ENCODE results near the gene INAFM2. TPM values are rescaled to one million over a fixed set of nuclear protein-coding genes. Genes with fewer than 3 reads are reported as not detected.

INAFM2 gene
- polyA plus RNA-seq, 3 donors = 3.7 to 9.1 (median 7.4) TPM

- WGBS, 3 donors = 89 to 100% (median 98%) methylated on average over 1 of the region's 1 CpG
Measured at GRCh38 chr15:40320409-40320808, 3.1 kb upstream of the INAFM2 start.

DNA sequence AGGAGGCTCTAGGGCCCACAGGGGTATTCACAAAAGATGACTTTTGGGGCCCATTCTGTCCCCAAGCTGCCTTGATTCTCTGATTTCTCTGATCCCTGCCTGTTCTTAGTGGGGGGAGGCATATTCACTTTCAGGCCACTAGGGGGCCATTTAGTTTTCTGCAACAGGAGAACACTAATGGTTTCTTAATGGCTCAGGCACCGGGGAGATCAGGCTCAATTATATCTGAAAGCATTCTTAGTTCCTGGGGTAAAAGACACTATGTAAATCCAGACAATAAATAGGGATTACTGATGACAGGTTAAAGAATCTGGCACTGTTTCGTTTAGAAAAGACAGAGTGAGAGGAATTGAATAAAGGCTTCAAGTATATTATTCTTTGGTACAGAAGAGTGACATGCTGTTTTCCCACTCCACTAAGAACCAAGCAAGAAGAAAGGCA is 2.5 kb upstream of the INAFM2 start:
- WGBS, 3 donors = 0 to 6% (median 2%) methylated on average over 2 of the region's 2 CpGs
- no peak overlapping the region for H3K27ac ChIP-seq (ENCODE audit: low read depth, low read length)

More at GRCh38 chr15:40320409-40320808, 3.1 kb upstream of the INAFM2 start:
- H3K27ac ChIP-seq (ENCODE audit: low read depth, low read length) = no peak overlapping the region

DNA sequence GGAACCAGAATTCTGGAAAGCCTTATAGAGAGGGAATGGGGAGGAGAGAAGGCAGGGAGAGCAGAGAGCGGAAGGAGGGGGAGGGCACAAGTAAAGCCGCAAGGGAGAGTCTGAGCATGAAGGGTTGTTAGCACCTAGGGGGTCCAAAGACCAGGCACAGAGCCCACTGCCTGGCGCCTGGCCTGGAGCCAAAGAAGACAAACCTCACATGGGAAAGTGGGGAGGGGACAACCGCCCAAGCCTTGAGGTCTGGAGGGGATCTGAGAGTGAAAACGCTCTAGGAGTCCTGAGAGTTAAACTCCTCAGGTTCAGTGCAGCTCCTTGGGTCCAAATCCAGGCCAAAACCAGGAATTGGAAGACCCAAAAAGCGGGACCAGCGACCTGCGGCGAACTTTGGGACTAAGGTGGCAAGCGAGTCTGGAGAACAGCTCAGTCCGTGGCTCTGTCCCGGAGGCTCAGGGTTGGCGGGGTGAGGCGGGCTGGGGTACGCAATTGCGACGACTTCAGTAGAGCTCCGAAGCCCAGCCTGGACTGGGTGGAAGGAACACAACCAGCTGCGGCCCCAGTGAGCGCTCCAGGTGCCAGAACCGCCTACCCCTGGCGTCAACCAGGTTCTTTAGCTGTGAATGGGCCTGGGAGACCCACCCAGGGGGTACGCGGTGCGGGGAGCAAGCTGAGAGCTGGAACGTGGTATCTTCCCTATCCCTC is 807 bp upstream of the INAFM2 start:
- H3K27ac ChIP-seq (ENCODE audit: low read depth, low read length) = no peak overlapping the region
- 46 to 59% (median 54%) methylated on average over 26 of the region's 26 CpGs for WGBS, 3 donors

DNA sequence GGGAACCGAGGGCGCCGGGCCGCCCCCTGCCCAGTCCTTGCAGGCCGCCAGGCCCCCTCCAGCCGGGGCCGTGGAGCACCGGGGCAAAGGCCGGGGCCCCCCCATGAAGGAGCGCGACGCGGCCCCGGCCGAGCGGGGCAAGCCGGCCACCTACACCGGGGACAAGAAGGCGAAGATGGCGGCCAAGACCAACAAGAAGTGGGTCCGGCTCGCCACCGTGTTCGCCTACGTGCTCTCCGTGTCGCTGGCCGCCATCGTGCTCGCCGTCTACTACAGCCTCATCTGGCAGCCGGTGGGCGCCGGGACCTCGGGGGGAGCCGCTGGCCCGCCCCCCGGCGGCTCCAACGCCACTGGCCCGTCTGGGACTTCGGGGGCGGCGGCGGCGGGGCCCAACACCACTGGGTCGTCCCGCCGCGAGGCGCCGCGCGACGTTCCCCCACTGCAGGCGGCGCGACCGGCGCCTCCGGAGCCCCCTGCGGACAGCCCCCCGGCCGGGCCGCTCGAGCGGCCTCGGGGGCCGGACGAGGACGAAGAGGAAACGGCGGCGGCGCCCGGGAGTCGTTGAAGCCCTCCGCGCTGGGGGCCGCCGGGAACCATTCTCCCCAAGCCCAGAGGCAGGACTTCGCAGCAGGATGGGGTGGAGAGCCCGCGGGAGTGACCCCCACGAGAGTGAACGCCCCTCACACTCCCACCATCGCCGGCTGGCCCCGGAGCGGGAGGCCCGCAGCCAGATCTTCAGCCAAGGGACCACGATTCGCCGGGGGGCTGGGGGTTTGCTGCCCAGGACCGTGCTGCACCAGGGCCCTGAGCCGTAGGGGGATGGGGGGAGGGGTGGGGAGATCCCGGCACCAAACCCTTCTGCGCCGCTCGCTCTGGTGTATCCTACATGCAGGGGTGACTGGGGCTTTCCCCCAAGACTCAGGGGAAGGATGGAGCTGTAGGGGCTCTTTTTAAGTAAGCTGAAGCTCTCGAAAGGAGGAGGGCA is 753 bp downstream of the INAFM2 start:
- 1 to 3% (median 2%) methylated on average over 62 to 100 of the region's 101 CpGs for WGBS, 3 donors
- H3K27ac ChIP-seq (ENCODE audit: low read depth, low read length) = peak overlapping the region; percentile 9

DNA sequence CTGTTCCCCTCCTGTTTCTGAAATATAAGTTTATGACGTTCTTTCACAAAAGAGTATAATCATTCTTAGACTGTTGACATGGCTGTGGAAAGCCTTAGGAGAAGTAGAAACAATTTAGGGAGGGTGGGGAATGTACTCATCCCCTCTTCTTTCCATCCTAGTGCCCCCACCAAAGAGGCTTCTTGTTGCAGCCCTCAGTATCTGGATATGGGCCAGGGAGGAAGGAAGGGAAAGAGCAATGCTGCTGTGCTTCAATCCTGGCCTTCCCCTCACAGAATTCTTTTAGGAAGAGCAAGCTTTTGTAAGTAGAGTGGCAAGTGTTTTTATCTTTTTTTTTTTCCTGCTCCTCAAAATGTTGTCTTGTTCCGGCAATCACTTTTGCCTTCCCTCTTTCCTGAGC is 1.7 kb downstream of the INAFM2 start:
- 34 to 73% (median 40%) methylated on average over 2 of the region's 2 CpGs for WGBS, 3 donors

GRCh38 chr15:40325700-40326099 is 2.2 kb downstream of the INAFM2 start:
- no peak overlapping the region for H3K27ac ChIP-seq (ENCODE audit: low read depth, low read length)
- 87 to 93% (median 91%) methylated on average over 2 of the region's 2 CpGs for WGBS, 3 donors

More for the DNA sequence above, 1.7 kb downstream of the INAFM2 start:
- no peak overlapping the region for H3K27ac ChIP-seq (ENCODE audit: low read depth, low read length)

- 74 to 84% (median 76%) methylated on average over 6 of the region's 6 CpGs for WGBS, 3 donors
Measured at GRCh38 chr15:40327457-40327856, 4.0 kb downstream of the INAFM2 start.

GRCh38 chr15:40328176-40328575 is 4.7 kb downstream of the INAFM2 start:
- no peak overlapping the region for H3K27ac ChIP-seq (ENCODE audit: low read depth, low read length)
- WGBS, 3 donors = 64 to 77% (median 66%) methylated on average over 3 of the region's 3 CpGs

More at GRCh38 chr15:40327457-40327856, 4.0 kb downstream of the INAFM2 start:
- no peak overlapping the region for H3K27ac ChIP-seq (ENCODE audit: low read depth, low read length)

DNA sequence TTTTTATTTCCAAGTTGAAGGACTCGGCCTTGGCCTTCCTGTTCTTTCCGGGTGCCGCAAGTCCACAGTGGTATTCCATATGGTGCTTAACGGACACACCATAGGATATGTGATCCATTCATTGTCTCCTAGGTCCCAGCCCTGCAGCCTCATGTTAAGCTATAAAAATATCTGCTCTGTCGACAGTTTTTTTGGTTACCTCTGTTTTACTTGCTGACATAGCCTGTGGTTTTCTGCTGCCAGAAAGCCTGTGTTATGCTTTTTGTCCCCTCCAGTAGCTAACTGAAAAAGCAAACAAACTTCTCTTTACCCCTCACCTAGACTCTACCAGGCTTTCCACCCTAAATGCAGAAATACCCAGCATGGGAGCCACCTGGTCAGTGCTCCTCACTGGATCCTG is 5.3 kb downstream of the INAFM2 start:
- H3K27ac ChIP-seq (ENCODE audit: low read depth, low read length) = no peak overlapping the region
- 71 to 84% (median 77%) methylated on average over 5 of the region's 5 CpGs for WGBS, 3 donors

GRCh38 chr15:40329804-40330203 is 6.3 kb downstream of the INAFM2 start:
- 76 to 92% (median 83%) methylated on average over 7 of the region's 7 CpGs for WGBS, 3 donors
- no peak overlapping the region for H3K27ac ChIP-seq (ENCODE audit: low read depth, low read length)

- H3K27ac ChIP-seq (ENCODE audit: low read depth, low read length) = no peak overlapping the region
- 55 to 78% (median 78%) methylated on average over 5 of the region's 5 CpGs for whole genome bisulfite sequencing, 3 donors
Measured at GRCh38 chr15:40330368-40330836, 6.9 kb downstream of the INAFM2 start.

GRCh38 chr15:40331026-40331425 is 7.5 kb downstream of the INAFM2 start:
- H3K27ac ChIP-seq (ENCODE audit: low read depth, low read length) = no peak overlapping the region
- 92 to 96% (median 93%) methylated on average over 7 of the region's 7 CpGs for WGBS, 3 donors

- no peak overlapping the region for H3K27ac ChIP-seq (ENCODE audit: low read depth, low read length)
- WGBS, 3 donors = 91 to 95% (median 95%) methylated on average over 7 of the region's 7 CpGs
Measured at GRCh38 chr15:40331637-40332036, 8.1 kb downstream of the INAFM2 start.

DNA sequence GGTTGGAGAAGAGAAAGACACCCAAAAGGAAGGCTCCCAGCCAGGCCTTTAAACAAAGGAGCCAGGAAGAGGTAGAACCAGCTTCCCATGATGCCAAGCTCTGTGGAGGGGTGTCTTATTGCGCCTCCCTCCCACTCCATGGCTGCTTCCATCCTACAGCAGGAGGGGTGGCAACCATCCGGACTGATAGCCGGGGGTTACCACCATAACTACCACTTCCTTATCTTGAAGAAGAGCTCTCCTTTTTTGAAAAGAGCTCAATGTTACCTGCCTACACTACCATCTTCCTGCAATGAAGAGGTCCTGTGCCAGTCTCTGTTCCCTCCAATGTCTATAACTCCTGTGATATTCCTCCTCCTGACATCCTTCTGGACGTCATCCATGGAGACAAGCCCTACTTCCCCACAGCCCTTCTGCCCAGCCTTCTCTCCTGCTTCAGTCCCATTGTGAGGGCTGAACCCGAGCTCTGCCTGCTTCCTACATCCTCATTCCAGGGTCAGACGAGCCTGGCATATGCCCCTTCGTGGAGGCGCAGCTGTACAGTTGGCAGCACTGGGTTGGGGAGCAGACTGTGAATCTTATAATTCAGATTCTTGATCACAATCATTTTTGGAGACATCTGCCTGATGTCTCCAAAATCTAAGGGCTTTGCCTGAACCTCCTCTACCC is 8.8 kb downstream of the INAFM2 start:
- no peak overlapping the region for H3K27ac ChIP-seq (ENCODE audit: low read depth, low read length)
- 55 to 83% (median 62%) methylated on average over 8 of the region's 8 CpGs for WGBS, 3 donors

GRCh38 chr15:40333922-40334492 is 10.5 kb downstream of the INAFM2 start:
- 12 to 59% (median 19%) methylated on average over 12 of the region's 12 CpGs for WGBS, 3 donors
- H3K27ac ChIP-seq (ENCODE audit: low read depth, low read length) = peak overlapping the region; percentile 36

- 63 to 88% (median 70%) methylated on average over 3 of the region's 3 CpGs for WGBS, 3 donors
- H3K27ac ChIP-seq (ENCODE audit: low read depth, low read length) = no peak overlapping the region
Measured at GRCh38 chr15:40334541-40334940, 11.0 kb downstream of the INAFM2 start.

- 72 to 81% (median 77%) methylated on average over 22 to 26 of the region's 26 CpGs for WGBS, 3 donors
- no peak overlapping the region for H3K27ac ChIP-seq (ENCODE audit: low read depth, low read length)
Measured at GRCh38 chr15:40334941-40335795, 11.7 kb downstream of the INAFM2 start.
